HG03159 (cell line): ENCODE results near the gene KCNC1.

Experiments used
- ATAC-seq: cut with Tn5 transposase; IDR thresholded peaks from one replicate; pipeline ENCODE4 v1.9.1; 2021; ENCODE audit warnings: mild to moderate bottlenecking, moderate library complexity; ENCODE audit not compliant: unreplicated experiment

KCNC1 gene

GRCh38 chr11:17734418-17734911, at the start of gene KCNC1:
Gene KCNC1 (plus strand): TSS chr11:17734781. CDS start chr11:17736003, 1,222 bp downstream.
- no peak for ATAC-seq

DNA sequence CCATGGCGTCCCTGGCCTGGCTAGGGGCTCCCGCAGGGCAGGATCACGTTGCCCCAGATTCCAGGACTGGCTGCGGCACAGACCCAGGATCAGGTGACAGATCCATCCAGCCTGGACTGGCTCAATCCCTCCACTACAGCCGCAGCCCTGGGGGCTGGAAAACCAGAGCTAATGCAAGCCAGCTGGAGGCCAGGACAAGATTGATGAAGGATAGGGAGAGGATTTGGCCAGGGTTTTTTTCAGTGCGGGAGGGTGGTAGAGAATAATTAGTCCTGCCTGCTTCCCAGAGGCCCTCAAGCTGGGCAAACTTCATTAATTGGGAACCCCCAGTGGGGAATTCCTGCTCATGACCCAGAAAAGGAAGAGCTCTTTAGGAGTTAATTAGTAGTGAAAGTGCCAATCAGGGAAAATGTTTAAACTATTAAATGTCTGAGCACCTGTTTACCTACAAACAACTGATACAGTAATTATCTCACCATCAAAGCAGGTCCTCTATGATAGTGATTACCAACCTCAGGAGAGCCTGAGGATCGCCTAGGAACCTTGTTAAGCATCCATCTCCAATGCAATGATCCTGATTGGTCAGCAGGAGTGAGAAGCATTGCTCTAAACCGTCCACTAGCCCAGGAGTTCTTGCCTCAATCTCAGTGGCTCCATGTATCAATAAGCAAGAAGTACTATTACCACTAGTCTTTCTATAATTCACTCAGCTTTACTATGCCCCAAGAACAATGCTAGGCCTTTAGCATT, 48.2 kb upstream of the KCNC1 start:
- ATAC-seq: no peak

DNA sequence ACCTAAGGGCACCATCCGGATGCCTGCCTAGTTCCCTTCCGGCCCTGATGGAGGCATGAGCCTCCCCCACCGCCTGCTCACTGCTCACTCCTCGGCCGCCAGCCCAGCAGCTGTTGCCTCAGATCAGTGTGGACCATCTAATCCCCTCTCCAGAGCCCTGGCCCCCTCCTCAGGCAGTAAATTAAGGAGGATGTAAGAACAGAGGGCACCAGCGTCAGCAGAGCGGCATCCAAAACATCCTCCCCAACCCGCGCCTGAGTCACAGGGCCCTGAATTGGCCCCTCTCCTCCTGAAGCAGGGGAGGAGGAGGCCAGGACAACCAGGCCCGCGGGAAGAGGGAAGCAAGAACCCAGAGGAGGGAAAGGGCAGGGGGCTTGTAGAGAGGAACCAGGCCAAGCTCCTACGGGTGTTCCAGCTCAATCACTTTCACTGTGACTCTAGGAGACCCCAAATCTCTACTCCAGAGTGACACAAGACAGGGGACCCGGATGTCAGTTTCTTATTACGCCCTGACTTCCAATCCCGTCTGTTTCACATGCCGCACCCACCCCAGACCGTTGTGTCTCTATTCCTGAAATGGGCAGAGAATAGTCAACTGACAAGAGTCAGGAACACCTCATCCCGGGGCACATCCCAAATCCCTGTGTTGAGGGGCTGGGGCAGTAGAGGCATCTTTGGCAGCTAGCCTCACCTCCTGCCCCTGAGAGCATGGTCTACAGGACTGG, 46.5 kb upstream of the KCNC1 start:
- ATAC-seq: no peak

DNA sequence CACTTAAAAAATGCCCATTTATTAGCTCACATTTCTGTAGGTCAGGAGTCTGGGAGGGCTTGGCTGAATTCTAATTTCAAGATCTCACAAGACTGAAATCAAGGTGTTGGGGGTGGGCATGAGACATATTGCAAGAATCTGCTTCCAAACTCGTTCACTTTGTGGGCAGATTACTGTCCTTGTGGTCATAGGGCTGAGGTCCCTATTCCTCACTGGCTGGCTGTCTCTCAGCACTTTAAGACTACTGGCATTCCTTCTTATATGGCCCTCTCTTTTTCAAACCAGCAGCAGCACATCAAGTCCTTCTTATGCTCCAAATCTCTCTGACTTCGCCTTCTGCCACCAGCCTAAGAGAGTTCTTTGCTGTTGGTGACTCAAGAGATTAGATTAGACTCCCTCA, 43.0 kb upstream of the KCNC1 start:
- no peak for ATAC-seq

DNA sequence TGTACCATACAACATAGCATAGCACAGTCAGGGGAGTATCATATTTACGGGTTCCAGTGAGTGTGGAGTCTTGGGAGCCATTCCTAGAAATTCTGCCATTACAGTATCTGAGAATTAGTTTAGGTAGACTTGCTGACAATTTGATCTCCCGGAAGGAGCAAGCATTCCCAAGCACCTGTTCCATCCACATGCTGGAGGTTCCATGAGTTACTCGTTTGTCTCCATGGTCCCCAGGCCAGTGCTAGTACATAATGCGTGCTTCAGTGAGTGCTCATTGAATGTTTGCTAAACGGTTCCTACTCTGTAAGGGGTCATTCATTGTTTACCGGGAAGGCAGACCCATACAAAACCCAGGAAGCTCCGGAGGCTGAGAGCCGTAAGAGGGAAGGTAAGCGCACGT, 42.6 kb upstream of the KCNC1 start:
- no peak for ATAC-seq

DNA sequence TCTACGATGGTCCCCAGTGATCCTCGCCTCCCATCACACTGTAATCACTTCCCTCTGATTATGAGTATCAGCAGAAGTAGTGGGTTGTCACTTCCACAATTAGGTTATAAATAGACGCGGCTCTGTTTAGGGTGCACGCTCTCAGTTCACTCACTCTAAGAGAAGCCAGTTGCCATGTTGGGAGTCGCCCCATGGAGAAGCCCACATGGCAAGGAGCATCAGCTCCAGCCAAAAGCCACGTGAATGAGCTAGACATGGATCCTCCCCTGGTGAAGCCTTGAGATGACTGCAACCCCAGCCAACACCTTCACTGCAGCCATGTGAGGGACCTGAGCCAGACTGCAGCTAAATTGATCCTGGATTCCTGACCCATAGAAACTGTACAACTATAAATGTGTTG, 41.6 kb upstream of the KCNC1 start:
- ATAC-seq: no peak

DNA sequence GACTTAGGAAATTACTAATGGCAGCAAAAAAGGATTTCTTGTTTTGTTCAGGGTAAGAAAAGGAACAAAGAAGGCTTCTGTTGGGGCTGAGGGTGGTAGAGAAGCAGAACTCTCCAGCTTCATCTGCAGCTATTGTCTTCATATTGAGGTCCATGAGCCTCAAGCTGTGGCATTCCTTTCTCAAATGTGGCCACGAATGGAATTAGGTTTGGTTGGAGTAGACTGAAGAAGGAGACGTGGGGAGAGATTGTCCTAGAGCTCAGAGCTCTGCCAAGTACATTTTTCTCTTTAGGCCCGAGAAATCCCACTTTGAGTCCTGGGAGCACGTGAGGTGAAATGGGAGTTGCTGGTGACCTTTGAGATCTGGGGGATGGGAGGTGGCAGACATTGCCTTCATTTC, 41.0 kb upstream of the KCNC1 start:
- no peak for ATAC-seq

DNA sequence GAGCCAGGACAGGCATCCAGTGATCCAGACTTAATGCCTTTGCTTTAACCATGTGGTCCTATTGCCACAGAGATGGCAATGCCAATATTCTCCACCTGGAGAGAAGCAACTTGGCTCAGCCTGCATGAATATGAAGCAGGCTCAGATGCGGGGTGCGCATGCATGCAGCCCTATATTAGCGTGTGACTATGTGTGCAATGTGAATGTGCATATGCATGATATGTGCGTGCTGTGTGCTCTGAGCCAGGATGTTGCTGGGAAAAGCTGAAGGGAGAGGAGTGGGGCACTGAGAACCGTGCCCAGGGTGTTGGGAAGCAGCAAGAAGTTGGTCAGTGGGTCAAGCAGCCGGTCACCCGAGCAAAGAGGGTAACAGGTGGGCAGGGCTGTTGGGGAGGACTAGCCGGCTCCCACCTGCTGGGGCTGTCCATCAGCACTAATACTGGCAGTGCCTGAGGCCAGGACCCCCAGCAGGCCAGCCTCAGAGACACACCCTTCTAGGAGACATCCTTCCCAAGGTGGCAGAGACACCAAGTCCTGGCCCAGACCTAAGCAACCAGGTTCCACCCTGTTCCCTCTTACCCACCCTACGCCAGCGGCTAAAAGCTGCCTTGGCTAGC, 40.0 kb upstream of the KCNC1 start:
- no peak for ATAC-seq

GRCh38 chr11:17695454-17696441, 38.8 kb upstream of the KCNC1 start:
- ATAC-seq: no peak

- ATAC-seq: no peak
Observed at GRCh38 chr11:17696741-17697140, 37.8 kb upstream of the KCNC1 start.

DNA sequence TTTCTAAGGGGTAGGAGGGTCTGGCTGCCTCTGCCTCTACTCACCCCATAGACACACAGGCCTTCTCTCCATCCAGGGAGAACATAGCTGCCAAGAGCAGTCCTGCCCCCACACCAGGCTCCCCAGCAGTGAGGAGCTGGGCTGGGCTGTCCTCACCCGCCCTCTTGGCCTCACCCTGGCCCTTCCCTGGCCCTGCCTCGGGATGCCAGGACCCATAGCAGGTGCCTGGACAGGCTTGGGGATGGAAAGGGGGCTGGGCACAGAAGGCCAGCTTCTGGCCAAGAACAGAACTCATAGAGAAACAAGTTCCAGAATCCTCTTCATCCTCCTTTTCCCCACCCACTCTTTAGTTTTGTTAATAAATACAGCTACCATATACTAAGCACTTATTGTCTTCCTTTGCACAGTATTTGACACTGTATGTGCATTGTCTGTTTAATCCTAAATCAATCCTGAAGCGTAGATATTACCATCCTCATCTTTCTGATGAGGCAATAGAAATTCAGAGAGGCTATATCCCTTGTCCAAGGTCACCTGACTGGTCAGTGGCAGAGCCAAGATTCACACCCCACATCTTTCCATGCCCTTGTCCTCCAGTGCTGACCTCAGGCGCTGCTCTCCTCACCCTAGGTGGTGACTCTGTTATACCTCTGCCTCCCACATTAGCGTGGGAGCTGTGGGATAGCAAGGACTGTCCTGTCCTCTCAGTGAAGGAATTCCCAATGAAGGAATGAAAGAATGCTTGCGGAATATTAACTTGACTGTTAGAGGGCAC, 37.2 kb upstream of the KCNC1 start:
- no peak for ATAC-seq

DNA sequence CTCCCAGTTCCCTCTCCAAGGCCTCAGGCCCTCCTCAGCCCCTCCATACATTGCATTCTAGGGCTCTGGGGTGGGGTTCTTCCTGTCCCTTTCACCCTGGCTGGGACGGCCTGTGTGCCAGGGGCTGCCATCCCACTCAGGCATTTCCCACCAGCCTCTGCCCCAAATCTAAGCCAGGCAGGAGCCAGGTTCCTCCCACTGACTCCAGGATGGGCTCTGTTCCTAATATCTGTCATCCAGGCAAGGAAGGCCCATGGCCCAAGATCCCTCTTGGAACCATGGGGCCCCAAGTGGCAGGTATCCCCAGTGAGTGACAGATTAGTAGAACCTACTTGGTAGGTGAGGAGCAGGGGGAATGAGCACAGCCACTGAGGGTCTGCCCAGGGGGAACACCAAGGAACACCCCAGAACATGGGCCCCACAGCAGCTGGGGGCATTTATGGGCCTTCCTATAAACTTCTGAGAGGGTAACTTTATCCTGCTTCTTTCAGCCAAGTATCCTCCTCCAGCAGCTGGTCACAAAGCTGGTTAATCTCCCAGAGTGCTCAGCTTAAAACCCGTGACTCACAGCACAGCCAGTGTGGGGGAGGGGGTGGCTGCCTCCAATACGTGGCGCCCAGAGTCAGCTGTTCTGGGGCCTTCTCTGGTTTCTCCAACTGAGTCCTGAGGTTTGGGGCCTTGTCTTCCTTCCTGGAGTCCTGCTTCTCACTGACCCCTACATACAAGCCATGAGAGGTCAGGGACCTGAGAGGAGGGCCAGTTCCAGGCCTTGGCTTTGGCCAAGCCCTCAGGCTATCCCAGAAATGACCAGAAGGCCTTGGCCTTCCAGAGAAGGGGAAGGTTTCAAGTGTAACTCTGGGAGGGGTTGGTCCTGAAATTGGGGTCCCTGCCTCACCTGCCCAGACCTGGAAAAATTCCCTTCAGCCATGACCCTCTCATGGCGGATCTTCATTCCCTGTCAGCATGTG, 35.1 kb upstream of the KCNC1 start:
- no peak for ATAC-seq

GRCh38 chr11:17700991-17701390, 33.6 kb upstream of the KCNC1 start:
- no peak for ATAC-seq

DNA sequence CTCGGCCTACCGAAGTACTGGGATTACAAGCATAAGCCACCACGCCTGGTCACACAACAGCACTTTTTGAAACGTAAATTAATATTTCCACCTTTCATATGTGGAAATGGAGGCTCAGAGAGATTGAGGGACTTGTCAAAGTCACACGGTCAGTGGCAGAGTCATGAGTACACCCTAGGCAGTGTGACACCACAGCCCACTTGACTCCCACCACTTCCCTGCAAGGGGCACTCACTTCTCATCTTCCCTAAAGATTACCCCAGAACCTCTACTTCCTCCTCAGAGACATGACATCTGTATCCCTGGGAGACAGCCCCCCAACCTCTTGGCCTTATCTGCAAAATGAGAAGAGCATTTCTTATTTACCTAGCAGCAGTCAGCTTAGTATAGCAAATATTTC, 31.7 kb upstream of the KCNC1 start:
- no peak for ATAC-seq

DNA sequence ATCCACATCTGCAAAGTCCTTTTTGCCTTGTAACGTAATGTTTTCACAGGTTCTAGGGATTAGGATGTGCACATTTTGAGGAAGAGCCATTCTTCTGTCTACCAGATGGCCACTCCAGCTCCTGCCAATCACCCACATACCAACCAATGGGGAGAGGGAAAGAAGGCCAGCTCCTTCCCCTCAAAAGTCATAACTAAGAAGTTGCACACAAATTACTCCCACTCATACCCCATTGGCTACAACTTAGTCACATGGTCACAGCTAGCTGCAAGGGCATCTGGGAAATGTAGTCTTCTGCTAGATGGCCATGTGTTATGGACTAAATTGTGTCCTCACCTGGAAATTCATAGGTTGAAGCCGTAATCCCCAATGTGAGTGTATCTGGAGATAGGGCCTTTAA, 30.6 kb upstream of the KCNC1 start:
- no peak for ATAC-seq

DNA sequence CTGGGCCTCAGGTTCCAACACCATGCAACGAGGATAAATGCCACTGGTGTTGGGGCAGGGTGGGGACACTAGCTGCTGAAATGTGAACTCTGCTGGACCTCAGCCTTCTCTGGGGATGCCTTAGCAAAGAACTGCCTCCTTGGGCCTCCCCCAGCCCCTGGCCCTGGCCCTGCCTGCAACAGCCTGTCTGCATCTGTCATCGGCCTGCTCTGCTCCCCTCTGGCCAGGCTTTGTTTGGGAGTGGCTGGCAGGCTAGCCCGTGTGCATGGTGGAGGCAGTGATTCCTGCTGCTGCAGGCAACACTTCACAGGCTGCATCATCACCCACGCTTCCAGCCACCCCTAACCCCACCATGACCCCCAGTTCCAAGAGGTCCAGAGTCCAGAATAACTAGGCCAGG, 26.8 kb upstream of the KCNC1 start:
- no peak for ATAC-seq

DNA sequence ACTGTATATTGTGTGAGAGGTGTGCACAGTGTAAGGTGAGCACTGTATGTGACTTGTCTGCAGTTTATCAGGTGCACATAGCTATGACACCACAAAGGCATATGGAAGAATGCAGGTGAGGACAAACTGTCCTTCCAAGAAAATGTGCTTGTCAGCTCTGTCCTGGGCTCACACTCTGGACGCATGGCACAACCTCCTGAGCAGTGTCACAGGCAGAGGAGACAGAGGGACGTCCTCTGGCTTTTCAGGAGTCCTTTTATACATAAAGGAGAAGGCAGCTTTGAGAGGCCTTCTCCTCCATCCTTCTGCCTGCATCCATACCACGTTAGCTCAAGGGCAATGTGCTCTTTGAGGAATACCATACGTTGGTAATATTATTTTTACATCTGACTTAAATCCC, 22.7 kb upstream of the KCNC1 start:
- ATAC-seq: no peak

DNA sequence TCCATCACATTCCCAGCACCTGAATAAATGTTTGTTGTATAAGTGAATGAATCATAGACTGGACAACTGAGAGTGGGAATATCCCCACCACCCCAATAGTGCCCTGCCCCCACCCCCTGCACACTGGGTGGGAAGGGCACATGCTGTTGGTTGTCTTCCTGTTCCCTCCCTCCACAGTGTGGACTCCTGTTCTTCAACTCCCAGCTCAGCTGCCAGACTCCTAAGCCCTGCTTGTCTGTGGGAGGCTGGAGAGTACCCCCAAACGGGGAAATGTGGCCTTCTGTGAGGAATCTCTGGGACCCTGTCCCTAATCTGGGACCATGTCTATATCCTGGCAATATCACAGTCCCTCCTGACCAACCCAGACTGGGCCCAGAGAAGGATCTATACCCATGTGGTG, 20.7 kb upstream of the KCNC1 start:
- ATAC-seq: no peak

GRCh38 chr11:17714356-17714854, 20.2 kb upstream of the KCNC1 start:
- no peak for ATAC-seq
